Measurements from ENCODE around the gene DNAAF1.
"Not testable (repeated sequence)": the region's sequence is repeated elsewhere in the genome, so short reads cannot be mapped to it uniquely, and the experiment has no call there.

DNAAF1 gene

DNA sequence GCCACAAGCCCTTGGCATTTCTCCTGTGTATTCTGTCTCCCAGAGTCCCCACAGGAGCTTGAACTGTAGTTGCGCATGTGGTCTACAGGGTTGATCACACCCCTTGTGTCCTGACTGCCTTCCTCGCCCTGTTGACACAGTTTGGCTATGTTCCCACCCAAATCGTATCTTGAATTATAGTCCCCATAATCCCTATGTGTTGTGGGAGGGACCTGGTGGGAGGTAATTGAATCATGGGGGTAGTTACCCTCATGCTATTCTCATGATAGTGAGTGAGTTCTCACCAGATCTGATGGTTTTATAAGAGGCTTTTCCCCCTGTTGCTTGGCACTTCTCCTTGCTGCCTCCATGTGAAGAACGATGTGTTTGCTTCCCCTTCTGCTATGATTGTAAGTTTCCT, 67.0 kb downstream of the DNAAF1 start:
- no peak for DNase-seq (ENCODE audit: low spot score)

DNA sequence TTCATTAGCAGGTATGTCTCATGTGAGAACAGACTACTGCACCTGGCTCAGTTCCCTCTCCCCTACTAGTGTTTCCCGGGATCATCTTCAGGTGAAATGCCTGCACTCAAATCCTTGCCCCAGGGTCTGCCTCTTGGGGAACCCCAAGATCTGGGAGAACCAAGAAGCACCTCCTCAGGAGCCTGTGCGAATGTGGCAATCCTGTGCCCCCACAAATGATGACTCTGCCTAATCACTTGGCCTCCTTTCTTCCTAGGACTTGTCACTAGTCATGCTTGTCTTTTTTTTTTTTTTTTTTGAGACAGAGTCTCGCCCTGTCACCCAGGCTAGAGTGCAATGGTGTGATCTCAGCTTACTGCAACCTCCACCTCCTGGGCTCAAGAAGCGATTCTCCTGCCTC, 67.5 kb downstream of the DNAAF1 start:
- no peak for DNase-seq (ENCODE audit: low spot score)

DNA sequence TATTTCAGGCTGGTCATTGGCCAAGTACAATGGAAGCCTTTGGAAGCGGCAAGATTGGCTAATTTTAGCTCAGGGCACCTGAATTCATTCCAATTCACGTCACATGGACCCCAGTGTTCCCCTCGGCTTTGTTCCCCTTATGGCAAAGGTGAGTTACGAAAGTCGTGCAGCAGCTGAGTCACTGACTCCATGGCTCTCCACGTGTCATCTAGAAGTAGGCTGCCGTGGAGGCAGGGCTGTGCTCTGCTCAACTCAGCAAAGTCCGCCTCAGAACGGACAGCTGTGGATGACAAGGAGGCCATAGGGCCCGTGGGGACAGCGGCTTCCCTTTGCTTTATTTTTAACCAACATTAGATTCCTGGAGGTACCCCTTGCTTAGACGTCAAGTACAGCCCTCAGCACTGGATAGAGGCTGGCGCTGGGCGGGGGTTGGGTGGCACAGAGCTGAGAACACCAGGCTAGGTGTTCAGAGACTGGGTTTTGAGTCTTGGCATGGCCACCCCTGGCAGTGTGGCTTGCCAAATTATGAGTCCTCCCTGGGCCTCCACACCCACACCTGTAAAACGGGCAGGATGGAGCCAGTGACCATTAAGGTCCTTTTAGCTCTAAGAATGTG, 69.5 kb downstream of the DNAAF1 start:
- no peak for DNase-seq (ENCODE audit: low spot score)

DNA sequence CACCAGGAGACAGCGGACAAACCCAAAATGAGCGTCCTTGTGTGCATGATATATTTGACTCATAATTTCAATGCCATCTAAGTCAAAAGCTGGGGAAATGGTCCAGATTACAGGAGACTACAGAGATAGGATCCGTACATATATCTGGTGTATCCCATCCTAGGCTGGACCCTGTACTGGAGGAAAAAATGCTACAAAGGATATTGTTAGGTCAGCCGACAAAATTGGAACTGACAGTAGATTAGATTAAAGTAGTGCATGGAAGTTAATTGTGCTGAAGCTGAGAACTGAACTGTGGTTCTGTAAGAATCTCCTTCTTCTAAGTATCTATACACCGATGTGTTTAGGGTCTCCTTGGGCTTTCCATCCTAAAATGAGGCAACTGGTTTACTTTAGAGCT, 70.4 kb downstream of the DNAAF1 start:
- DNase-seq (ENCODE audit: low spot score): no peak

DNA sequence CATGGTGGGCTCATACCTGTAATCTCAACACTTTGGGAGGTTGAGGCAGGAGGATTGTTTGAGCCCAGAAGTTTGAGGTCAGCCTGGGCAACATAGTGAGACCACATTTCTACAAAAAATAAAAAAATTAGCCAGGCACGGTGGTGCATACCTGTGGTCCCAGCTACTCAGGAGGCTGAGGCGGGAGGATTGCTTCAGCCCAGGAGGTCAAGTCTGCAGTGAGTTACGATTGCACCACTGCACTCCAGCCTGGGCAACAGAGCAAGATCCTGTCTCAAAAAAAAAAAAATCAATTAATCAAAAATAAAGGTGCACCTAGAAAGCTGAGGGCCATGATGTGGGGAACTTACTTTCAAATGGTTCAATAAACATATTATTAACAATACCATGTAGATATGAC, 71.0 kb downstream of the DNAAF1 start:
- DNase-seq (ENCODE audit: low spot score): not testable (repeated sequence)

DNA sequence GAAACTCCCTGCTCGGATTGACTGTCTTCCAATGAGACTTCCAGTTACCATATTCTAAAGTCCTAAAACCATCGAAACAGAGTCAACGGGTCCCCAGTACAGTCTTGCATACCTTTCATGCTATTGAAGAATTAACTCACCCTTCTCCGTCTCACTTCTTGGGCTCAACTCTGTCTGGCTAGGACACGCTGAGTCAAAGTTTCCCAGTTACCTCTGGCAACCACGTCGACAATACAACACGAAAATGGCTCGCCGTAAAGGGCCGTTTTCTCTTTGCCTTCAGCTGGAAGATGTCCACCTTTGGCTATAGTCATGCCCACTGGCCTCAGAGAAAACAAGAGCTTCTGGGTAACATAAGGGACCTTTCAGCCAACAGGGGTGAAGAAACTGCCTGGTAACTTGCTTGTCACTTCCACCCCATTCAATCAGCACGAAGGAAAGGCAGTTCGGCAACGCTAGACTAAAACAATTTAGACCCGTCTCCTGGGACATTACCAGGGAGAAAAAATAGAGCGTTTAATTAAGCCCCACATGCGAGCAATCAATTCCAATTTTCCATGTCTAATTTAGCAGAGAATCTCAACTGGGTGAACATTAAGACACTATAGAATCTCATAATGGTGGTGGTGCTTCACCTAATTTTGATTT, 73.2 kb downstream of the DNAAF1 start:
- DNase-seq (ENCODE audit: low spot score): no peak

DNA sequence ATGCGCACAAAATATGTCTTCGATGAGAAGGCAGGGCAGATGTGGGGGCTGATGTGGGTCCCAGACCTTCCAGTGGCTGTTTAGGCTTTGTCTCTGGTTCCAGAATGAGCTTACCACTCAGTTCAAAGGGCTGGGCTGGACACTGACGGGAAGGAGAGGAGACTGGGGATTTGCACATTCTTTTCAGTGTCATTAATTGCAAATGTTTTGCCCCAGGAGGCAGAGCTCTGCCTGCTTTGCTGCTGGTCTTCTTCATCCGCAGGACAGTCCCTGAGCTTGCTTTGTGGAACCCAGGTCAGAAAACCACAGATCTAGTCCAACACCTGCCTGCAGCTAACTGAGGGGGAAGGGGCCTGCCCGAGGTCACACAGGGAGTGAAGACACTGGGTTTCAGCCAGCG, 73.8 kb downstream of the DNAAF1 start:
- DNase-seq (ENCODE audit: low spot score): no peak

DNA sequence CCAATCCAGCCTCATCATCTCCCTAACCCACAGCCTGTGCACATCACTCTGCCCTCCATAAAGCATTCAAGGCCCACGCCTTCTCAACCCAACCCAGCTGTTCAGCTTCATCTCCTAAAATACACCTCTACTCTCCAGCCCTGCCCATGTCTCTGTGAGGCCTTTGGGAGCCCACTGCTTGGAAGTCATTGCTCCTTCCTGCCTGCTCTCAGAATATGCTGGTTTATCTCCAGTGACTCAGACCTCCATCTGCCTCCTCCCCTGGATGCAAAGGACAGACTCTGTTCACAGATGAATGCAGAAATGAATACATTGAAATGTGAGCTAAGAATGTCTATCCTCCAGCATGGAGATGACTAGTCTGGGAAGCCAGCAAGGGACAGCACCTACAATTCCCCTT, 75.7 kb downstream of the DNAAF1 start:
- DNase-seq (ENCODE audit: low spot score): no peak

DNA sequence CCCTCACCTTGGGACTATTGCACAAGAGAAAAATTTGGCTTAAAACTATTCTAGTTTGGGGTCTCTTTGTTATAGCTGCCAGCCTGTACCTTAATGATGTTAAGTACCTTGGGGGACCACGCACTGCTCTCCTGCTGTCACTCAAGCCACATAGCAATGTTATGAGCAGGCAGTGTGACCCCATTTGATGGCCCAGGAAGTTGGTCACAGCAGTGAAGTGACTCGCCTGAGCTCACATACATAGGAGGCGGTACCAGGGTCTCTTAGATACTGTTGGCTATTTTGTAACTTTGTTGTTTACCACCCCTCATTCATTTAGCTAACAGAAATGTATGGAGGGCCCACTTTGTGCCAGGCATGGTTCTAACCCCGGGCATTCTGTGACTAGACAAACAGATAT, 78.3 kb downstream of the DNAAF1 start:
- no peak for DNase-seq (ENCODE audit: low spot score)

DNA sequence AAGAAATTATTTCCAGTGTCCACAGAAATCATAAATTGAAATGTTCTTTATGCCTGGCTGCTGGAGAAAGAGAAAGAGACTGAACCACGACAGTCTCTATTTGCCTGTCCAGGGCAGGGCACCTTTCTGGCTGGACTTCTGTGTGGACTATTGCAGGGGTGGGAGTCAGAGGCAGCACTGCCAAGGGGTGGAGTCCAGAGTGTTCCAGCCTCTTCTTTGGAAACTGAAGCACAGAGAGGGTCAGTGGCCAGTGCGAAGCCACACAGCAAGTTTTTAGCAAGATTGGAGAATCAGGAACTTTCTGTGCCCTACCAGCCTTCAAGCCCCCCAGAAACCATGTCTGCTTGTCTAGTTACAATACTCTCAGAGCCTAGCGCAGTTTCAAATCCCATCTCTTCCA, 79.4 kb downstream of the DNAAF1 start:
- DNase-seq (ENCODE audit: low spot score): no peak

DNA sequence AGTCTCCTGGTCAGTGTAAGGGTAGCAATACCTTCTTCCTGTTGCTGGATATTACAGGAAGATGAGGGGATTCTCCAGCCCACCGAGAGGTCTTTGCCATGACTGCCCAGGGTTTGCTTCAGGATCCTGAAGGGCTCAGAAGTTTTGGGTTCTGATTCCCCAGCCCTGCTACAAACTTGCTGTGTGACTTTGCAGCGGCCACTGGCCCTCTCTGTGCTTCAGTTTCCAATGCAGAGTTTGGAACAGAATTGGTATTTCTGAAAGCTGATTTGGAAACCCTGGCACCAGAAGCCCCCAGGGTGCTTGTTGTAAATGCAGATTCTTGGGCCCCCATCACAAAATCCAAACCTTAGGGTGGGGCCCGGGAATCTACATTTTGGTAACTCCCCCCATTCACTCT, 80.0 kb downstream of the DNAAF1 start:
- no peak for DNase-seq (ENCODE audit: low spot score)

DNA sequence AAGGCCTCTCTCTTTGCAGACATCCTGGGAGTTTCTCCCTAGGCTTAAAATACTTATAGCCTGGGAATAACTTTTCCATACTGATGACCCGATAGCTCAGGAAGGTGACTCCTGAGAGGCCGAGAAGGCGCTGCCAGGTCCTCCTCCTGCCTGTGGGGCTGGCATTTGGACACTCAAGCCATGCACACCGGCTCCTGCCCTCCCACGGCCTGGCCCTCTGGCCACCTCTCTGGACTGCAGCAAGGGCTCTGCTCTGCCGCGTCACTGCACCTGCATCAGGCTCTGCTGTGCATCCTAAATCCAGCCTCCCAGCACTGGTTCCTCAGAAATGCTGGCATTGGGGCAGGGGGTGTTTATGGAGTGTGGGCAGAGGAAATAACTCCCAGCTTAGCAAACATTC, 80.5 kb downstream of the DNAAF1 start:
- DNase-seq (ENCODE audit: low spot score): no peak

DNA sequence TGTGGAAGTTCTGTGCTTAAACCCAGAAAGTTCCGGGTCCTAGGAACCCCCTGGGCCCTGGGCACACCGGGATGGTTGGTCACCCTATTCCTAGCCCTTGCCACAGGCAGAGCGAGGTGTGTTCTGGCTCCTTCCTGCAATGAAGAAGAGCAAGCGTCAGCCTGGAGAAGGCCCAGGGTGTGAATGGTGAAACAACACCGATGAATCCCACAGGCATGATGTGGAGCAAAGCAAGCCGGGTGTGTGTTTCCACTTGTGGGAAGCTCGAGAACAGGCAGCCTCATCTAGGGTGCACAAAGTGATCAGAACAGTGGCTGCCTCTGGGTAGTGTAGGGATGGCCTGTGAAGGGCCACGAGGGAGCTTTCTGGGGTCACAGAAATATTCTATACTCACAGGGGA, 80.9 kb downstream of the DNAAF1 start:
- DNase-seq (ENCODE audit: low spot score): no peak

Measured in hematopoietic multipotent progenitor cell treated with erythropoietin and hydrocortisone succinate and interleukin-3 and kit ligand, for 15 days (in vitro differentiated cells).